Progenitor cell of endocrine pancreas (in vitro differentiated cells): ENCODE measurements around the gene GNAT3. TPM values are rescaled to one million over a fixed set of nuclear protein-coding genes. Genes with fewer than 3 reads are reported as not detected.

ENCODE experiments used
- DNase-seq: peaks from one replicate; pipeline ENCODE4 v3.0.0; 2021; ENCODE audit warnings: low spot score; ENCODE audit not compliant: unreplicated experiment
- H3K27ac Mint-ChIP-seq: 2 replicates; pipeline ENCODE4 v1.8.0; 2021; ENCODE audit warnings: mild to moderate bottlenecking, moderate library complexity, mixed read lengths
- H3K27me3 Mint-ChIP-seq: 2 replicates; pipeline ENCODE4 v1.8.0; 2021; ENCODE audit warnings: mixed read lengths
- H3K36me3 Mint-ChIP-seq: 2 replicates; pipeline ENCODE4 v1.8.0; 2022; ENCODE audit warnings: mixed read lengths; ENCODE audit not compliant: insufficient read depth
- H3K4me1 Mint-ChIP-seq: 2 replicates; pipeline ENCODE4 v1.8.0; 2021; ENCODE audit warnings: low read depth, mixed read lengths
- H3K4me3 Mint-ChIP-seq: 2 replicates; pipeline ENCODE4 v1.8.0; 2021; ENCODE audit warnings: low read depth, mild to moderate bottlenecking, moderate library complexity, mixed read lengths
- H3K9me3 Mint-ChIP-seq: 2 replicates; pipeline ENCODE4 v1.8.0; 2021; ENCODE audit warnings: low read depth, mixed read lengths
- CTCF ChIP-seq: fragments of 200-600 bp; sonication (generic); IDR thresholded peaks from one replicate; pipeline ENCODE4 v1.5.0; 2021; ENCODE audit warnings: antibody characterized with exemption, mild to moderate bottlenecking; ENCODE audit not compliant: unreplicated experiment
- total RNA-seq: library from RNA; stranded (reverse); gene quantifications from 2 replicates; pipeline ENCODE4 v1.2.1, GENCODE V29; 2021

GNAT3 gene
- total RNA-seq, 1 donor from 2014 or later, result not detected

GRCh38 chr7:80498481-80499349 is 13.1 kb downstream of the GNAT3 start:
- H3K27me3 Mint-ChIP-seq, result no peaks in the 10 kb centered on the region
- no peak for DNase-seq
- peaks cover 7% of the 10 kb centered on the region for H3K4me1 Mint-ChIP-seq
- H3K4me3 Mint-ChIP-seq, result no peak overlapping the region
- peak overlapping the region; percentile 56 for H3K27ac Mint-ChIP-seq
- H3K36me3 Mint-ChIP-seq, result no peaks in the 10 kb centered on the region
- TF ChIP-seq CTCF, result no peak
- H3K9me3 Mint-ChIP-seq, result no peaks in the 10 kb centered on the region

GRCh38 chr7:80496586-80496985 is 15.3 kb downstream of the GNAT3 start:
- TF ChIP-seq CTCF, result no peak
- Mint-ChIP-seq H3K4me1 (peaks cover 7% of the 10 kb centered on the region), H3K27me3 (peaks cover 3% of the 10 kb centered on the region), H3K27ac (no peak overlapping the region), H3K4me3 (no peak overlapping the region), H3K36me3 (no peaks in the 10 kb centered on the region), H3K9me3 (no peaks in the 10 kb centered on the region)
- no peak for DNase-seq

- no peaks in the 10 kb centered on the region for H3K4me1 Mint-ChIP-seq
- no peaks in the 10 kb centered on the region for H3K9me3 Mint-ChIP-seq
Measured at GRCh38 chr7:80493121-80493849, 18.6 kb downstream of the GNAT3 start.

GRCh38 chr7:80491462-80491861 is 20.4 kb downstream of the GNAT3 start:
- H3K36me3 Mint-ChIP-seq, result no peaks in the 10 kb centered on the region
- H3K9me3 Mint-ChIP-seq, result no peaks in the 10 kb centered on the region
- no peak overlapping the region for H3K27ac Mint-ChIP-seq
- no peaks in the 10 kb centered on the region for H3K4me1 Mint-ChIP-seq
- H3K27me3 Mint-ChIP-seq, result peaks cover 3% of the 10 kb centered on the region
- no peak overlapping the region for H3K4me3 Mint-ChIP-seq
- no peak for TF ChIP-seq CTCF
- no peak for DNase-seq

More at GRCh38 chr7:80493121-80493849, 18.6 kb downstream of the GNAT3 start:
- no peak for DNase-seq
- Mint-ChIP-seq H3K36me3 (no peaks in the 10 kb centered on the region), H3K4me3 (no peak overlapping the region), H3K27ac (no peak overlapping the region), H3K27me3 (peaks cover 3% of the 10 kb centered on the region)
- TF ChIP-seq CTCF, result no peak

GRCh38 chr7:80488851-80489370 is 23.0 kb downstream of the GNAT3 start:
- no peak for TF ChIP-seq CTCF
- Mint-ChIP-seq H3K9me3 (no peaks in the 10 kb centered on the region), H3K4me3 (no peak overlapping the region), H3K4me1 (no peaks in the 10 kb centered on the region), H3K36me3 (no peaks in the 10 kb centered on the region), H3K27me3 (peaks cover 3% of the 10 kb centered on the region), H3K27ac (no peak overlapping the region)
- no peak for DNase-seq
